ENCODE measurements around the gene MPP4.

Gene MPP4, protein sequence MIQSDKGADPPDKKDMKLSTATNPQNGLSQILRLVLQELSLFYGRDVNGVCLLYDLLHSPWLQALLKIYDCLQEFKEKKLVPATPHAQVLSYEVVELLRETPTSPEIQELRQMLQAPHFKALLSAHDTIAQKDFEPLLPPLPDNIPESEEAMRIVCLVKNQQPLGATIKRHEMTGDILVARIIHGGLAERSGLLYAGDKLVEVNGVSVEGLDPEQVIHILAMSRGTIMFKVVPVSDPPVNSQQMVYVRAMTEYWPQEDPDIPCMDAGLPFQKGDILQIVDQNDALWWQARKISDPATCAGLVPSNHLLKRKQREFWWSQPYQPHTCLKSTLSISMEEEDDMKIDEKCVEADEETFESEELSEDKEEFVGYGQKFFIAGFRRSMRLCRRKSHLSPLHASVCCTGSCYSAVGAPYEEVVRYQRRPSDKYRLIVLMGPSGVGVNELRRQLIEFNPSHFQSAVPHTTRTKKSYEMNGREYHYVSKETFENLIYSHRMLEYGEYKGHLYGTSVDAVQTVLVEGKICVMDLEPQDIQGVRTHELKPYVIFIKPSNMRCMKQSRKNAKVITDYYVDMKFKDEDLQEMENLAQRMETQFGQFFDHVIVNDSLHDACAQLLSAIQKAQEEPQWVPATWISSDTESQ

GRCh38 chr2:201698588-201699226 is at the start of gene MPP4:
Gene MPP4, minus strand, starts transcription at chr2:201698644. Its CDS starts 4,690 bp downstream, at chr2:201693954.
- no peak within 1 kb of the TSS; the same call in 1 of the 2 replicates for H3K4me3 ChIP-seq (replicated peaks; ENCODE audit: low read depth, low read length)
- TF ChIP-seq, protein P1, sequence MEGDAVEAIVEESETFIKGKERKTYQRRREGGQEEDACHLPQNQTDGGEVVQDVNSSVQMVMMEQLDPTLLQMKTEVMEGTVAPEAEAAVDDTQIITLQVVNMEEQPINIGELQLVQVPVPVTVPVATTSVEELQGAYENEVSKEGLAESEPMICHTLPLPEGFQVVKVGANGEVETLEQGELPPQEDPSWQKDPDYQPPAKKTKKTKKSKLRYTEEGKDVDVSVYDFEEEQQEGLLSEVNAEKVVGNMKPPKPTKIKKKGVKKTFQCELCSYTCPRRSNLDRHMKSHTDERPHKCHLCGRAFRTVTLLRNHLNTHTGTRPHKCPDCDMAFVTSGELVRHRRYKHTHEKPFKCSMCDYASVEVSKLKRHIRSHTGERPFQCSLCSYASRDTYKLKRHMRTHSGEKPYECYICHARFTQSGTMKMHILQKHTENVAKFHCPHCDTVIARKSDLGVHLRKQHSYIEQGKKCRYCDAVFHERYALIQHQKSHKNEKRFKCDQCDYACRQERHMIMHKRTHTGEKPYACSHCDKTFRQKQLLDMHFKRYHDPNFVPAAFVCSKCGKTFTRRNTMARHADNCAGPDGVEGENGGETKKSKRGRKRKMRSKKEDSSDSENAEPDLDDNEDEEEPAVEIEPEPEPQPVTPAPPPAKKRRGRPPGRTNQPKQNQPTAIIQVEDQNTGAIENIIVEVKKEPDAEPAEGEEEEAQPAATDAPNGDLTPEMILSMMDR (IDR thresholded peaks at IDR 0.05; ENCODE audit: low read depth, low read length, missing control alignments) = no peak
- peak; percentile 65 for DNase-seq (ENCODE audit: extremely low read depth, low read depth)

GRCh38 chr2:201746551-201746950 is 48.1 kb upstream of the MPP4 start:
- TF ChIP-seq, protein P1 (IDR thresholded peaks at IDR 0.05; ENCODE audit: low read depth, low read length, missing control alignments) = no peak
- no peak overlapping the region for H3K4me3 ChIP-seq (replicated peaks; ENCODE audit: low read depth, low read length)
- no peak for DNase-seq (ENCODE audit: extremely low read depth, low read depth)

- no peak for DNase-seq (ENCODE audit: extremely low read depth, low read depth)
- no peak overlapping the region for H3K4me3 ChIP-seq (replicated peaks; ENCODE audit: low read depth, low read length)
- TF ChIP-seq, protein P1 (IDR thresholded peaks at IDR 0.05; ENCODE audit: low read depth, low read length, missing control alignments) = no peak
These were observed 37.0 kb upstream of the MPP4 start for GRCh38 chr2:201735486-201735885.

DNA sequence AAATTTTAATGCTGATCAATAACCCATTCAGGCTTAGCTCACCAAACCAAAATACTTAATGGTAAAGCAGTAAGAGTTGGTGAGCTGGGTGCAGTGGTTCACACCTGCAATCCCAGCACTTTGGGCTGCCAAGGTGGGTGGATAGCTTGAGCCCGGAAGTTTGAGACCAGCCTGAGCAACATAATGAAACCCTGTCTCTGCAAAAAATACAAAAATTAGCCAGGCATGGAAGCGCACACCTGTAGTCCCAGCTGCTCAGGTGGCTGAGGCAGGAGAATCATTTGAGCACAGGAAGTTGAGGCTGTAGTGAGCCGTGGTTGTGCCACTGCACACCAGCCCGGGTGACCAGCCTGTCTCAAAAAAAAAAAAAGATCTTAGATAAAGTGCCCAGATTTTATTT is 35.7 kb upstream of the MPP4 start:
- H3K4me3 ChIP-seq (replicated peaks; ENCODE audit: low read depth, low read length) = no peak overlapping the region
- DNase-seq (ENCODE audit: extremely low read depth, low read depth) = no peak
- TF ChIP-seq, protein P1 (IDR thresholded peaks at IDR 0.05; ENCODE audit: low read depth, low read length, missing control alignments) = no peak

- no peak overlapping the region for H3K4me3 ChIP-seq (replicated peaks; ENCODE audit: low read depth, low read length)
- TF ChIP-seq, protein P1 (IDR thresholded peaks at IDR 0.05; ENCODE audit: low read depth, low read length, missing control alignments) = no peak
- DNase-seq (ENCODE audit: extremely low read depth, low read depth) = no peak
These were observed 35.1 kb upstream of the MPP4 start for GRCh38 chr2:201733544-201733943.

- no peak overlapping the region for H3K4me3 ChIP-seq (replicated peaks; ENCODE audit: low read depth, low read length)
- DNase-seq (ENCODE audit: extremely low read depth, low read depth) = no peak
- TF ChIP-seq, protein P1 (IDR thresholded peaks at IDR 0.05; ENCODE audit: low read depth, low read length, missing control alignments) = no peak
These were observed 32.3 kb upstream of the MPP4 start for GRCh38 chr2:201730651-201731285.

All from HFF-Myc (cell line).